ENCODE results near the gene COPZ1. TPM values are rescaled to one million over a fixed set of nuclear protein-coding genes. Genes with fewer than 3 reads are reported as not detected.
A peak's percentile ranks its signal among the peaks of the same experiment; 100 is the strongest.

COPZ1 gene
- polyA plus RNA-seq, 3 donors: 78.9 to 190 (median 176) TPM

- peaks cover 0 to 1% of the 10 kb centered on the region in 2 donors for H3K36me3 ChIP-seq (replicated peaks in 1 of 2; ENCODE audit: control insufficient read depth in 1 of 2, insufficient read depth in 2 of 2, low read length in 2 of 2)
- no peak overlapping the region for H2AFZ ChIP-seq (ENCODE audit: insufficient read depth, low read depth, low read length, poor library complexity, severe bottlenecking)
- H3K27ac ChIP-seq (ENCODE audit: low read depth in 1 of 2, low read length in 2 of 2): no peak overlapping the region
- H3K4me1 Mint-ChIP-seq: peaks cover 60% of the 10 kb centered on the region
- H3K9me3 Mint-ChIP-seq: no peaks in the 10 kb centered on the region
- no peak overlapping the region for H3K4me3 ChIP-seq (replicated peaks in 1 of 3; ENCODE audit: low read depth in 2 of 3, low read length in 3 of 3)
- 100% methylated on average over 2 of the region's 4 CpGs for WGBS (ENCODE audit: insufficient coverage)
- H3K4me3 Mint-ChIP-seq: no peak overlapping the region
- H3K36me3 Mint-ChIP-seq: peaks cover 3 to 13% of the 10 kb centered on the region in 2 donors
- H3K79me2 ChIP-seq (ENCODE audit: insufficient read depth, low read length): peaks cover 98% of the 10 kb centered on the region
- H3K27me3 Mint-ChIP-seq (ENCODE audit: low read depth in 3 of 3): no peaks in the 10 kb centered on the region
- TF ChIP-seq, protein P1, sequence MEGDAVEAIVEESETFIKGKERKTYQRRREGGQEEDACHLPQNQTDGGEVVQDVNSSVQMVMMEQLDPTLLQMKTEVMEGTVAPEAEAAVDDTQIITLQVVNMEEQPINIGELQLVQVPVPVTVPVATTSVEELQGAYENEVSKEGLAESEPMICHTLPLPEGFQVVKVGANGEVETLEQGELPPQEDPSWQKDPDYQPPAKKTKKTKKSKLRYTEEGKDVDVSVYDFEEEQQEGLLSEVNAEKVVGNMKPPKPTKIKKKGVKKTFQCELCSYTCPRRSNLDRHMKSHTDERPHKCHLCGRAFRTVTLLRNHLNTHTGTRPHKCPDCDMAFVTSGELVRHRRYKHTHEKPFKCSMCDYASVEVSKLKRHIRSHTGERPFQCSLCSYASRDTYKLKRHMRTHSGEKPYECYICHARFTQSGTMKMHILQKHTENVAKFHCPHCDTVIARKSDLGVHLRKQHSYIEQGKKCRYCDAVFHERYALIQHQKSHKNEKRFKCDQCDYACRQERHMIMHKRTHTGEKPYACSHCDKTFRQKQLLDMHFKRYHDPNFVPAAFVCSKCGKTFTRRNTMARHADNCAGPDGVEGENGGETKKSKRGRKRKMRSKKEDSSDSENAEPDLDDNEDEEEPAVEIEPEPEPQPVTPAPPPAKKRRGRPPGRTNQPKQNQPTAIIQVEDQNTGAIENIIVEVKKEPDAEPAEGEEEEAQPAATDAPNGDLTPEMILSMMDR (IDR thresholded peaks at IDR 0.05): no peak
- DNase-seq: no peak
- intact Hi-C loops (cut with micrococcal nuclease): loop anchor here in 1 of 2 donors (5.0 kb wide), 1 partner anchor 36 kb away; no protein-coding TSS in a partner anchor
- H3K4me2 ChIP-seq (replicated peaks; ENCODE audit: extremely low read depth, low read length, poor library complexity, severe bottlenecking): no peak overlapping the region
- no peaks in the 10 kb centered on the region for H3K27me3 ChIP-seq (ENCODE audit: control insufficient read depth in 2 of 2, insufficient read depth in 2 of 2, low read length in 2 of 2)
- H3K9me3 ChIP-seq (replicated peaks in 1 of 2; ENCODE audit: control insufficient read depth in 1 of 2, insufficient read depth in 1 of 2, low read length in 2 of 2): no peaks in the 10 kb centered on the region
- H3K9ac ChIP-seq (ENCODE audit: insufficient read depth, low read length, poor library complexity, severe bottlenecking): no peak overlapping the region
- peaks cover 15% of the 10 kb centered on the region for H4K20me1 ChIP-seq (ENCODE audit: insufficient read depth, low read length)
- H3K27ac Mint-ChIP-seq: peak overlapping the region in 2 of 7 donors; percentile 54 to 61
- H3K4me1 ChIP-seq (ENCODE audit: control insufficient read depth in 1 of 2, insufficient read depth in 2 of 2, low read length in 2 of 2): peaks cover 46 to 55% of the 10 kb centered on the region in 2 donors
Measured at GRCh38 chr12:54333420-54334034, 8.6 kb downstream of the COPZ1 start.

DNA sequence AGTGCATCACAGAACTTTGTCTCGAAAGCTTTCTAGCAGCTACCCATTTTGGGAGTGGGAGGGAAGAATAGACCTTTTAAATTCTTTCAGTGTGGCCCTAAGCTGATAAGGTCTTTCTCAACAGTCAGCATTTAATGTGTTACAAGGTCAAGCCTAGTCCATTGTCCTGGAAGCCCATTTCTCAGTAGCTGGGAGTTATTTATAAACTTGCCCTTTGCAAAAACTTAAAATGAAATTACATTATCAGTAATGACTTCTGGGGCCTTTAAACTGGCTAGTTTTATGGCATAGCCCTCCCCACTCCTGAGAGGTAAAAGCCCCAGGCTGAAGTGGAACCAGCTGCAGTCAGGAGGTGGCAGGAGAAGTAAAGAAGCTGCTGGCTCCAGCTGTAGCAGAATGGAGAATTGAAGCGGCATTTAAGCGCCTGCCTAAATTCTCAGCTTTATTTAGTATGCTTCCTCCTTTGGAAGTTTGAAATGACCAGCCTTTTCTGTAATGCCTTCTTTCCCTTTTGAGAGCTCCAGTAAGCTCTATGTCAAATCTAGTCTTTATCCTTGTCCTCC is 12.4 kb downstream of the COPZ1 start:
- Histone ChIP-seq H3K36me3 (replicated peaks in 1 of 2; ENCODE audit: control insufficient read depth in 1 of 2, insufficient read depth in 2 of 2, low read length in 2 of 2) (peaks cover 20 to 39% of the 10 kb centered on the region in 2 donors), H3K9me3 (replicated peaks in 1 of 2; ENCODE audit: control insufficient read depth in 1 of 2, insufficient read depth in 1 of 2, low read length in 2 of 2) (no peaks in the 10 kb centered on the region), H3K79me2 (ENCODE audit: insufficient read depth, low read length) (peaks cover 79% of the 10 kb centered on the region), H2AFZ (ENCODE audit: insufficient read depth, low read depth, low read length, poor library complexity, severe bottlenecking) (no peak overlapping the region), H3K4me1 (ENCODE audit: control insufficient read depth in 1 of 2, insufficient read depth in 2 of 2, low read length in 2 of 2) (peaks cover 11 to 16% of the 10 kb centered on the region in 2 donors), H3K4me2 (replicated peaks; ENCODE audit: extremely low read depth, low read length, poor library complexity, severe bottlenecking) (no peak overlapping the region), H3K27me3 (ENCODE audit: control insufficient read depth in 2 of 2, insufficient read depth in 2 of 2, low read length in 2 of 2) (no peaks in the 10 kb centered on the region), H3K27ac (ENCODE audit: low read depth in 1 of 2, low read length in 2 of 2) (no peak overlapping the region), H4K20me1 (ENCODE audit: insufficient read depth, low read length) (peaks cover 21% of the 10 kb centered on the region), H3K9ac (ENCODE audit: insufficient read depth, low read length, poor library complexity, severe bottlenecking) (no peak overlapping the region), H3K4me3 (replicated peaks in 1 of 3; ENCODE audit: low read depth in 2 of 3, low read length in 3 of 3) (no peak overlapping the region)
- H3K4me3 Mint-ChIP-seq: no peak overlapping the region
- intact Hi-C loops (cut with micrococcal nuclease): loop anchor here in 1 of 2 donors (5.0 kb wide), 1 partner anchor 35 kb away; no protein-coding TSS in a partner anchor
- no peaks in the 10 kb centered on the region for H3K27me3 Mint-ChIP-seq (ENCODE audit: low read depth in 3 of 3)
- WGBS (ENCODE audit: insufficient coverage): 13% methylated on average over 2 of the region's 3 CpGs
- H3K9me3 Mint-ChIP-seq: no peaks in the 10 kb centered on the region
- peak in 2 of 3 donors; percentile 23 to 27 for DNase-seq
- H3K4me1 Mint-ChIP-seq: peaks cover 24% of the 10 kb centered on the region
- peak overlapping the region in 5 of 7 donors; percentile 7 to 85 (median 59) for H3K27ac Mint-ChIP-seq
- TF ChIP-seq, protein P1 (IDR thresholded peaks at IDR 0.05): no peak
- H3K36me3 Mint-ChIP-seq: peaks cover 26 to 45% of the 10 kb centered on the region in 2 donors
